ENCODE measurements around the gene KCNK2.

KCNK2 gene

DNA sequence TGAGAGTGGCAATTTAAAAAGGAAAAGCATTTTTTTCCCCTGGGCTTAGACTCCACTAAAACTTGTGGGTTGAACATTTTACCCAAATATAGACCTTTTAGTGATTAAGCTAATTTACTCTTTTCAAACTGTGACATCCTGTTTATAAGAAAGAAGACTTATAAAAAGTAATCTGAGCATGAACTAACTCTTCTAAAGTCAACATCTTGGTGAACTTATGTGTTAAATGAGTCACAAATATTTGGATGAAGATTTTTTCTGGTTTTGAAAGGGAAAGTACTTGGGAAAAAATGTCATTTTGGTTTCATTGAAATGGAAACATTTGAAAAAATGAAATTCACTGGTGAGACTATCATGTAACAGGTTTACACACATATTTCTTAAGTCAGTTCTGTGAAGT is 109.8 kb downstream of the KCNK2 start:
- TF ChIP-seq, protein P1, sequence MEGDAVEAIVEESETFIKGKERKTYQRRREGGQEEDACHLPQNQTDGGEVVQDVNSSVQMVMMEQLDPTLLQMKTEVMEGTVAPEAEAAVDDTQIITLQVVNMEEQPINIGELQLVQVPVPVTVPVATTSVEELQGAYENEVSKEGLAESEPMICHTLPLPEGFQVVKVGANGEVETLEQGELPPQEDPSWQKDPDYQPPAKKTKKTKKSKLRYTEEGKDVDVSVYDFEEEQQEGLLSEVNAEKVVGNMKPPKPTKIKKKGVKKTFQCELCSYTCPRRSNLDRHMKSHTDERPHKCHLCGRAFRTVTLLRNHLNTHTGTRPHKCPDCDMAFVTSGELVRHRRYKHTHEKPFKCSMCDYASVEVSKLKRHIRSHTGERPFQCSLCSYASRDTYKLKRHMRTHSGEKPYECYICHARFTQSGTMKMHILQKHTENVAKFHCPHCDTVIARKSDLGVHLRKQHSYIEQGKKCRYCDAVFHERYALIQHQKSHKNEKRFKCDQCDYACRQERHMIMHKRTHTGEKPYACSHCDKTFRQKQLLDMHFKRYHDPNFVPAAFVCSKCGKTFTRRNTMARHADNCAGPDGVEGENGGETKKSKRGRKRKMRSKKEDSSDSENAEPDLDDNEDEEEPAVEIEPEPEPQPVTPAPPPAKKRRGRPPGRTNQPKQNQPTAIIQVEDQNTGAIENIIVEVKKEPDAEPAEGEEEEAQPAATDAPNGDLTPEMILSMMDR (IDR thresholded peaks at IDR 0.05; ENCODE audit: control extremely low read depth, extremely low read depth, low read depth, missing control alignments), result no peak
- CTCF ChIA-PET, result no interaction called here
- POLR2A ChIA-PET, result no interaction called here
- no peak for DNase-seq (ENCODE audit: extremely low spot score)

GRCh38 chr1:215198021-215198420 is 115.5 kb downstream of the KCNK2 start:
- CTCF ChIA-PET, result interaction anchor here (1.0 to 1.4 kb wide), 2 partner anchors 13 to 17 kb away, joined by 3 read pairs; no protein-coding TSS in a partner anchor
- TF ChIP-seq, protein P1 (IDR thresholded peaks at IDR 0.05; ENCODE audit: control extremely low read depth, extremely low read depth, low read depth, missing control alignments), result no peak

DNA sequence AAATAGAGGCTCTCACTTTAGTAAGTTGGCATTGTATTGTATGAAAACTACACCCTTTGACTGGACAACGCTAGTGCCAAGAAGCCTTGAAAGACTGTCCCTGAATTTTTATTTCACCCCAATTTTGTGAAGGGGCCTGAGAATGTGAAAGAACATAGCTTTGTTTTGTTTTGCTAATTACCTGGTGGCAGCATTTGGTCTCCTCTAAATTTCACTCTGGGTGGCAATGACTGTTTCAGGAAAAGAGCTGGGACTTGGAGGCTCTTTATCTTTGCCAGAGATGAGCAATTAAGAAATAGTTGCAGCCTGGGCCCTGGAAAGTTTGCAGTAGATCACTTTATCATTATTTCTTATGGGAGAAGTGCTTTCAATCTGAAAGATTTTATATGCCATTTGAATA is 117.6 kb downstream of the KCNK2 start:
- no peak for DNase-seq (ENCODE audit: extremely low spot score)
- TF ChIP-seq, protein P1 (IDR thresholded peaks at IDR 0.05; ENCODE audit: control extremely low read depth, extremely low read depth, low read depth, missing control alignments), result no peak
- ChIA-PET POLR2A (no interaction called here), CTCF (interaction anchor here (1.0 to 1.7 kb wide), 2 partner anchors 9 to 24 kb away, joined by 3 to 4 read pairs; no protein-coding TSS in a partner anchor)

More at GRCh38 chr1:215198021-215198420, 115.5 kb downstream of the KCNK2 start:
- POLR2A ChIA-PET, result no interaction called here
- DNase-seq (ENCODE audit: extremely low spot score), result no peak

GRCh38 chr1:215201283-215201682 is 118.7 kb downstream of the KCNK2 start:
- ChIA-PET POLR2A (no interaction called here), CTCF (no interaction called here)
- no peak for DNase-seq (ENCODE audit: extremely low spot score)
- TF ChIP-seq, protein P1 (IDR thresholded peaks at IDR 0.05; ENCODE audit: control extremely low read depth, extremely low read depth, low read depth, missing control alignments), result no peak

DNA sequence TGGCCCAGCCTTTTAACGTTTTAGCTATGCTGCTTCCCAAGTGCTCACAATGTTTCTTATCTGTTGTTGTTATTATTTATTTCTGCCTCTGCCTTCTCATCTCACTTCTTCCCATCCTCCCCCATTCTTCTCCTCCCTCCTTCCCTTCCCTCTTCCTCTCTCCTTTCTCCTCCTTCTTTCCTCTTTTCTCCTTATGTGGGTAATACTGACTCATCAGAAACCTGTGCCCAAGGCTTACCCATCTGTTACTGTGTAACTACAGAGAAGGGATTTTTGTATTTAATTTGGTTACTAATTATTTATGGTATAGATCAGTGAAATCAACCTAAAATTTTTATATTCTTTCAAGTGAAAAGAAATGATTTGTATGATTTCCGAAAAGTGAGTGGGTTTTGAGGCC is 120.3 kb downstream of the KCNK2 start:
- CTCF ChIA-PET, result no interaction called here
- TF ChIP-seq, protein P1 (IDR thresholded peaks at IDR 0.05; ENCODE audit: control extremely low read depth, extremely low read depth, low read depth, missing control alignments), result no peak

DNA sequence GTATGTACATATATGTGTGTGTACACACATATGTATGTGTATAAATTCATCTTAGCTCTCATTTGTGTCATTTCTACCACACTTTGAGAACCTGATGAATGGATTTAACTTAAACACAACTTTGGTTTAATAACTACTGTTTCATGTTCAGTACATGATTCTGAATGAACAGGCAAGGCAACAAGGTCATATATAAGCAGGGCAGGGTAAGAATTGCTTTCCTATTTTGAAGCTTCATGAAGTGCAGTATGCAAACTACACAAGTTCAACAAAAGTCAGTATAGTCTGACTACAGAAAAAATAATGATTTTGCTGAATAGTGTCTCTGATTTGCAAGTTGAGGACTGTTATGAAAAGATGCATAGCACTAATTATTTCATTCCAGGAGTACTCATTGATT is 127.6 kb downstream of the KCNK2 start:
- ChIA-PET CTCF (no interaction called here), POLR2A (no interaction called here)
- TF ChIP-seq, protein P1 (IDR thresholded peaks at IDR 0.05; ENCODE audit: control extremely low read depth, extremely low read depth, low read depth, missing control alignments), result no peak
- DNase-seq (ENCODE audit: extremely low spot score), result no peak

More for the DNA sequence above, 120.3 kb downstream of the KCNK2 start:
- no peak for DNase-seq (ENCODE audit: extremely low spot score)
- POLR2A ChIA-PET, result no interaction called here

GRCh38 chr1:215215846-215216245 is 133.3 kb downstream of the KCNK2 start:
- TF ChIP-seq, protein P1 (IDR thresholded peaks at IDR 0.05; ENCODE audit: control extremely low read depth, extremely low read depth, low read depth, missing control alignments), result no peak
- ChIA-PET POLR2A (no interaction called here), CTCF (interaction anchor here (0.7 to 1.2 kb wide), 3 partner anchors 11 to 18 kb away, joined by 3 read pairs; no protein-coding TSS in a partner anchor)
- DNase-seq (ENCODE audit: extremely low spot score), result no peak
